Loucy (cell line): ENCODE measurements around the gene NCAM1.

Experiments used
- H2AFZ ChIP-seq: fragments of 200-600 bp; sonication (generic); 2 replicates; pipeline ENCODE4 v1.6.0; 2016; ENCODE audit warnings: antibody characterized with exemption, mild to moderate bottlenecking, low read length, moderate library complexity
- H3F3A ChIP-seq: fragments of 200-600 bp; 2 replicates; pipeline ENCODE4 v1.6.0; 2016; ENCODE audit warnings: antibody characterized with exemption, low read depth, mild to moderate bottlenecking
- H3K27me3 ChIP-seq: fragments of 200-600 bp; sonication (generic); 2 replicates; pipeline ENCODE4 v1.6.1; 2014; ENCODE audit warnings: low read length, mild to moderate bottlenecking; ENCODE audit not compliant: insufficient read depth, poor library complexity, severe bottlenecking
- H3K36me3 ChIP-seq: fragments of 200-600 bp; sonication (generic); 2 replicates; pipeline ENCODE4 v1.6.1; 2016; ENCODE audit warnings: low read length; ENCODE audit not compliant: insufficient read depth
- H3K4me1 ChIP-seq: fragments of 200-600 bp; sonication (generic); 2 replicates; pipeline ENCODE4 v1.5.1; 2014; ENCODE audit warnings: low read length, mild to moderate bottlenecking; ENCODE audit not compliant: insufficient read depth, poor library complexity, severe bottlenecking
- H3K4me2 ChIP-seq: fragments of 200-600 bp; sonication (generic); 2 replicates; pipeline ENCODE4 v1.6.0; 2014; ENCODE audit warnings: antibody characterized with exemption, low read length, low read depth, mild to moderate bottlenecking; ENCODE audit not compliant: poor library complexity, severe bottlenecking
- H3K4me3 ChIP-seq: fragments of 200-600 bp; sonication (generic); 2 replicates; pipeline ENCODE4 v1.5.1; 2014; ENCODE audit warnings: low read length, mild to moderate bottlenecking, mixed read lengths; ENCODE audit not compliant: poor library complexity, severe bottlenecking
- H3K79me2 ChIP-seq: fragments of 200-600 bp; sonication (generic); 2 replicates; pipeline ENCODE4 v1.6.1; 2014; ENCODE audit warnings: low read length; ENCODE audit not compliant: insufficient read depth
- H3K9ac ChIP-seq: fragments of 200-600 bp; sonication (generic); 2 replicates; pipeline ENCODE4 v1.6.0; 2014; ENCODE audit warnings: mild to moderate bottlenecking, low read depth, low read length, moderate library complexity; ENCODE audit not compliant: poor library complexity, severe bottlenecking
- H3K9me2 ChIP-seq: fragments of 200-600 bp; sonication (generic); replicated peaks from 2 replicates; pipeline ENCODE4 v1.6.1; 2016; ENCODE audit warnings: low read depth, low read length, mixed read lengths
- H3K9me3 ChIP-seq: fragments of 200-600 bp; sonication (generic); 2 replicates; pipeline ENCODE4 v1.6.1; 2014; ENCODE audit warnings: mild to moderate bottlenecking, antibody characterized with exemption, low read length, low read depth; ENCODE audit not compliant: insufficient read depth
- H4K20me1 ChIP-seq: fragments of 200-600 bp; sonication (generic); 2 replicates; pipeline ENCODE4 v1.6.0; 2014; ENCODE audit warnings: antibody characterized with exemption, low read length, mild to moderate bottlenecking; ENCODE audit not compliant: insufficient read depth, poor library complexity, severe bottlenecking
- CTCF ChIP-seq: fragments of 200-600 bp; sonication (generic); conservative IDR thresholded peaks from 2 replicates; pipeline ENCODE4 v1.5.1; 2014; ENCODE audit warnings: mild to moderate bottlenecking, antibody characterized with exemption, low read length
- EZH2phosphoT487 ChIP-seq: fragments of 200-600 bp; IDR thresholded peaks from 2 replicates; pipeline ENCODE4 v1.6.1; 2018; ENCODE audit warnings: antibody characterized with exemption, mild to moderate bottlenecking, moderate library complexity, borderline replicate concordance

Gene NCAM1

GRCh38 chr11:113022262-113022661 lies 61.0 kb downstream of the NCAM1 start:
- H3K9me2 ChIP-seq = no peaks in the 10 kb centered on the region

GRCh38 chr11:113023228-113023627 lies 62.0 kb downstream of the NCAM1 start:
- no peaks in the 10 kb centered on the region for H3K27me3 ChIP-seq
- no peaks in the 10 kb centered on the region for H4K20me1 ChIP-seq
- H2AFZ ChIP-seq = no peak overlapping the region
- no peaks in the 10 kb centered on the region for H3K9me3 ChIP-seq
- H3F3A ChIP-seq = no peaks in the 10 kb centered on the region
- no peaks in the 10 kb centered on the region for H3K9me2 ChIP-seq
- no peak overlapping the region for H3K9ac ChIP-seq
- H3K4me3 ChIP-seq = no peak overlapping the region
- H3K4me1 ChIP-seq = no peaks in the 10 kb centered on the region
- H3K79me2 ChIP-seq = no peaks in the 10 kb centered on the region
- TF ChIP-seq CTCF (no peak), EZH2phosphoT487 (no peak)
- no peak overlapping the region for H3K4me2 ChIP-seq
- no peaks in the 10 kb centered on the region for H3K36me3 ChIP-seq

More at GRCh38 chr11:113022262-113022661, 61.0 kb downstream of the NCAM1 start:
- Histone ChIP-seq H4K20me1 (no peaks in the 10 kb centered on the region), H3K9me3 (no peaks in the 10 kb centered on the region), H3K27me3 (no peaks in the 10 kb centered on the region), H3K36me3 (no peaks in the 10 kb centered on the region), H3K79me2 (no peaks in the 10 kb centered on the region), H3K4me2 (no peak overlapping the region), H3K9ac (no peak overlapping the region), H3K4me1 (no peaks in the 10 kb centered on the region), H3F3A (no peaks in the 10 kb centered on the region), H3K4me3 (no peak overlapping the region), H2AFZ (no peak overlapping the region)
- TF ChIP-seq EZH2phosphoT487 = no peak
- no peak for TF ChIP-seq CTCF

GRCh38 chr11:113023986-113024385 lies 62.8 kb downstream of the NCAM1 start:
- no peaks in the 10 kb centered on the region for H3F3A ChIP-seq
- no peaks in the 10 kb centered on the region for H3K9me3 ChIP-seq
- no peaks in the 10 kb centered on the region for H3K9me2 ChIP-seq
- H3K36me3 ChIP-seq = no peaks in the 10 kb centered on the region
- no peaks in the 10 kb centered on the region for H3K27me3 ChIP-seq
- no peaks in the 10 kb centered on the region for H4K20me1 ChIP-seq
- no peak overlapping the region for H3K4me2 ChIP-seq
- no peaks in the 10 kb centered on the region for H3K4me1 ChIP-seq
- no peak overlapping the region for H2AFZ ChIP-seq
- no peak overlapping the region for H3K9ac ChIP-seq
- no peaks in the 10 kb centered on the region for H3K79me2 ChIP-seq
- no peak overlapping the region for H3K4me3 ChIP-seq
- no peak for TF ChIP-seq EZH2phosphoT487
- TF ChIP-seq CTCF = no peak
